Dermis microvascular lymphatic vessel endothelial cell (primary cell): ENCODE results near the gene ZGLP1. TPM values are rescaled to one million over a fixed set of nuclear protein-coding genes. Genes with fewer than 3 reads are reported as not detected.

Experiments
- total RNA-seq: library from RNA; depleted of rRNA; stranded (reverse); fragments of >200 nt; gene quantifications from 2 replicates; pipeline ENCODE4 v1.2.1, GENCODE V29; 2014

Gene ZGLP1
- total RNA-seq, 1 donor from 2014 or later = 0.13 TPM

Other genes starting within 250 kb of the ZGLP1 start
- 14.0 and 22.5 TPM in 2 replicates for gene SHFL, start 223.5 kb downstream of the ZGLP1 start, total RNA-seq
- 0.13 and 0.25 TPM in 2 replicates for gene ANGPTL6, start 207.1 kb downstream of the ZGLP1 start, total RNA-seq
- 16.3 and 20.4 TPM in 2 replicates for gene PPAN, start 203.5 kb downstream of the ZGLP1 start, total RNA-seq
- 1.5 and 2.4 TPM in 2 replicates for gene P2RY11, start 198.1 kb downstream of the ZGLP1 start, total RNA-seq
- gene EIF3G, start 189.9 kb downstream of the ZGLP1 start, total RNA-seq = 244 and 260 TPM in 2 replicates
- 21.0 and 22.7 TPM in 2 replicates for gene DNMT1, start 114.9 kb downstream of the ZGLP1 start, total RNA-seq
- 0.39 and 0.76 TPM in 2 replicates for gene S1PR2, start 78.5 kb downstream of the ZGLP1 start, total RNA-seq
- 17.1 and 20.7 TPM in 2 replicates for gene MRPL4, start 57.6 kb downstream of the ZGLP1 start, total RNA-seq
- gene ICAM1, start 38.7 kb downstream of the ZGLP1 start, total RNA-seq = 5.8 and 7.8 TPM in 2 replicates
- 0.13 and 0.26 TPM in 2 replicates for gene ICAM4, start 22.9 kb downstream of the ZGLP1 start, total RNA-seq
- under 0.01 TPM in 1 of 2 replicates, not detected in the other for gene ICAM5, start 19.9 kb downstream of the ZGLP1 start, total RNA-seq
- 14.6 and 15.4 TPM in 2 replicates for gene FDX2, start 6.2 kb upstream of the ZGLP1 start, total RNA-seq
- gene RAVER1, start 23.7 kb upstream of the ZGLP1 start, total RNA-seq = 5.4 and 8.3 TPM in 2 replicates
- 6.2 and 8.7 TPM in 2 replicates for gene ICAM3, start 29.8 kb upstream of the ZGLP1 start, total RNA-seq
- 57.0 and 66.2 TPM in 2 replicates for gene TYK2, start 70.8 kb upstream of the ZGLP1 start, total RNA-seq
- 219 and 250 TPM in 2 replicates for gene CDC37, start 93.7 kb upstream of the ZGLP1 start, total RNA-seq
- 1.3 and 3.7 TPM in 2 replicates for gene PDE4A, start 110.7 kb upstream of the ZGLP1 start, total RNA-seq
- 72.1 and 95.3 TPM in 2 replicates for gene KEAP1, start 193.5 kb upstream of the ZGLP1 start, total RNA-seq
- 0.13 TPM in 1 of 2 replicates, not detected in the other for gene S1PR5, start 207.6 kb upstream of the ZGLP1 start, total RNA-seq
- 7.8 and 9.0 TPM in 2 replicates for gene ATG4D, start 234.1 kb upstream of the ZGLP1 start, total RNA-seq